Measurements from ENCODE around the gene HSPA1B. TPM values are rescaled to one million over a fixed set of nuclear protein-coding genes. Genes with fewer than 3 reads are reported as not detected.
A peak's percentile ranks its signal among the peaks of the same experiment; 100 is the strongest.
"Not testable (repeated sequence)": the region's sequence is repeated elsewhere in the genome, so short reads cannot be mapped to it uniquely, and the experiment has no call there.

Gene HSPA1B
- total RNA-seq, 6 donors from 2014 or later, result 92.2 to 177 (median 127) TPM

GRCh38 chr6:31811645-31812044 is 15.9 kb upstream of the HSPA1B start:
- TF ChIP-seq POLR2AphosphoS5 (IDR thresholded peaks at IDR 0.05) (no peak), CTCF (IDR thresholded peaks at IDR 0.05) (no peak), POLR2A (IDR thresholded peaks at IDR 0.05) (no peak), EP300 (IDR thresholded peaks at IDR 0.05) (no peak)
- no peaks in the 10 kb centered on the region for H3K9me3 ChIP-seq
- WGBS, 2 donors, result 96 to 100% methylated on average over 5 to 12 of the region's 12 CpGs

GRCh38 chr6:31813465-31813849 is 14.1 kb upstream of the HSPA1B start:
- DNase-seq, result no peak
- Histone ChIP-seq H3K27ac (peak overlapping the region; percentile 93 to 100 (median 97)), H3K36me3 (no peaks in the 10 kb centered on the region), H3K4me1 (peaks cover 20 to 27% (median 23%) of the 10 kb centered on the region in 4 donors), H3K4me3 (peak overlapping the region in 1 of 4 donors; percentile 73), H3K9me3 (no peaks in the 10 kb centered on the region), H3K27me3 (no peaks in the 10 kb centered on the region)
- WGBS, 2 donors, result 94 to 95% methylated on average over 7 of the region's 7 CpGs
- TF ChIP-seq CTCF (IDR thresholded peaks at IDR 0.05), result no peak
- TF ChIP-seq EP300 (IDR thresholded peaks at IDR 0.05), result no peak
- TF ChIP-seq POLR2A (IDR thresholded peaks at IDR 0.05), result no peak
- TF ChIP-seq POLR2AphosphoS5 (IDR thresholded peaks at IDR 0.05), result no peak
- ATAC-seq (ENCODE audit: low FRiP score in 2 of 2), result no peak

More at GRCh38 chr6:31811645-31812044, 15.9 kb upstream of the HSPA1B start:
- ATAC-seq (ENCODE audit: low FRiP score in 2 of 2), result no peak
- H3K36me3 ChIP-seq, result no peaks in the 10 kb centered on the region
- DNase-seq, result no peak
- no peak overlapping the region for H3K4me3 ChIP-seq
- H3K27ac ChIP-seq, result no peak overlapping the region
- H3K4me1 ChIP-seq, result peaks cover 16 to 27% (median 17%) of the 10 kb centered on the region in 4 donors
- H3K27me3 ChIP-seq, result no peaks in the 10 kb centered on the region

- Histone ChIP-seq H3K27ac (peak overlapping the region; percentile 93 to 100 (median 97)), H3K4me3 (peak overlapping the region; percentile 39 to 73 (median 48)), H3K36me3 (no peaks in the 10 kb centered on the region), H3K9me3 (no peaks in the 10 kb centered on the region), H3K27me3 (no peaks in the 10 kb centered on the region), H3K4me1 (peaks cover 31 to 39% (median 35%) of the 10 kb centered on the region in 4 donors)
- WGBS, 2 donors, result 0% methylated on average over 12 to 13 of the region's 13 CpGs
- DNase-seq (peak in 1 of 2 donors; percentile 98), ATAC-seq (ENCODE audit: low FRiP score in 2 of 2) (peak; percentile 93 to 94)
- TF ChIP-seq POLR2AphosphoS5 (IDR thresholded peaks at IDR 0.05), result peak; percentile 76 to 77
- TF ChIP-seq POLR2A (IDR thresholded peaks at IDR 0.05), result peak in 2 of 4 donors; percentile 32 to 50
- TF ChIP-seq CTCF (IDR thresholded peaks at IDR 0.05), result no peak
- peak in 1 of 4 donors; percentile 71 for TF ChIP-seq EP300 (IDR thresholded peaks at IDR 0.05)
Observed at GRCh38 chr6:31814677-31815024, 12.9 kb upstream of the HSPA1B start.

GRCh38 chr6:31815025-31815838 is 12.3 kb upstream of the HSPA1B start, which contains the start of the genes HSPA1A and HSPA1L:
HSPA1A (plus strand) TSS chr6:31815543; CDS start chr6:31815757, 214 bp downstream.
HSPA1L (minus strand) TSS chr6:31815283; CDS start chr6:31811972, 3,311 bp downstream.
- no peaks in the 10 kb centered on the region for H3K27me3 ChIP-seq
- no peaks in the 10 kb centered on the region for H3K36me3 ChIP-seq
- TF ChIP-seq CTCF (IDR thresholded peaks at IDR 0.05) (peak in 1 of 6 experiments; percentile 13), EP300 (IDR thresholded peaks at IDR 0.05) (peak in 1 of 4 donors; percentile 37), POLR2A (IDR thresholded peaks at IDR 0.05) (peak; percentile 98 to 100 (median 100)), POLR2AphosphoS5 (IDR thresholded peaks at IDR 0.05) (peak; percentile 99 to 100)
- H3K27ac ChIP-seq, result peak within 1 kb of the TSS; percentile 93 to 100 (median 97)
- H3K4me3 ChIP-seq, result peak within 1 kb of the TSS; percentile 39 to 73 (median 48)
- 2 to 7% methylated on average over 6 to 37 of the region's 56 CpGs for WGBS, 2 donors
- H3K9me3 ChIP-seq, result no peaks in the 10 kb centered on the region
- peaks cover 37 to 44% (median 40%) of the 10 kb centered on the region in 4 donors for H3K4me1 ChIP-seq
- ATAC-seq (ENCODE audit: low FRiP score in 2 of 2) (peak; percentile 92 to 94), DNase-seq (peak; percentile 90 to 94)

- peak overlapping the region; percentile 59 to 98 (median 79) for H3K27ac ChIP-seq
- peak in 1 of 2 donors; percentile 82 for DNase-seq
- H3K36me3 ChIP-seq; ATAC-seq (ENCODE audit: low FRiP score in 2 of 2); H3K27me3 ChIP-seq; H3K9me3 ChIP-seq: not testable (repeated sequence)
- H3K4me1 ChIP-seq, result peaks cover 46 to 58% (median 52%) of the 10 kb centered on the region in 4 donors
- WGBS, 2 donors, result 24 to 30% methylated on average over 6 of the region's 37 CpGs
- peak overlapping the region; percentile 28 to 62 (median 40) for H3K4me3 ChIP-seq
Observed at GRCh38 chr6:31817133-31817928, 10.2 kb upstream of the HSPA1B start.

- H3K27ac ChIP-seq, result peak overlapping the region; percentile 59 to 98 (median 79)
- ATAC-seq (ENCODE audit: low FRiP score in 2 of 2); H3K27me3 ChIP-seq; DNase-seq; H3K36me3 ChIP-seq; H3K9me3 ChIP-seq: not testable (repeated sequence)
- WGBS, 2 donors, result 33 to 71% methylated on average over 8 of the region's 8 CpGs
- peak overlapping the region; percentile 4 to 62 (median 40) for H3K4me3 ChIP-seq
- peaks cover 48 to 61% (median 55%) of the 10 kb centered on the region in 4 donors for H3K4me1 ChIP-seq
Observed at GRCh38 chr6:31817929-31818511, 9.5 kb upstream of the HSPA1B start.
